H9 (cell line): ENCODE data around the gene ADORA3. TPM values are rescaled to one million over a fixed set of nuclear protein-coding genes. Genes with fewer than 3 reads are reported as not detected.

Source experiments
- DNase-seq: peaks from one replicate; pipeline ENCODE4 v3.0.0-alpha.2; 2017
- H2AFZ ChIP-seq: one replicate; pipeline ENCODE4 v1.6.1; 2013; ENCODE audit warnings: mild to moderate bottlenecking, low read length, control low read depth, moderate library complexity
- H2AK5ac ChIP-seq: 2 replicates; pipeline ENCODE4 v1.6.1; 2013; ENCODE audit warnings: low read length, control low read depth, mixed read lengths; ENCODE audit not compliant: insufficient read length
- H2BK120ac ChIP-seq: one replicate; pipeline ENCODE4 v1.6.1; 2013; ENCODE audit warnings: low read depth, mild to moderate bottlenecking, low read length, control low read depth, inconsistent platforms; ENCODE audit not compliant: poor library complexity, severe bottlenecking
- H2BK12ac ChIP-seq: 2 replicates; pipeline ENCODE4 v1.6.1; 2013; ENCODE audit warnings: low read length, control low read depth, mixed read lengths, low read depth; ENCODE audit not compliant: insufficient read length
- H2BK15ac ChIP-seq: 2 replicates; pipeline ENCODE4 v1.6.1; 2013; ENCODE audit warnings: low read depth, low read length, control low read depth
- H2BK20ac ChIP-seq: one replicate; pipeline ENCODE4 v1.6.1; 2013; ENCODE audit warnings: low read depth, mild to moderate bottlenecking, low read length, control low read depth, inconsistent platforms; ENCODE audit not compliant: poor library complexity, severe bottlenecking
- H2BK5ac ChIP-seq: 2 replicates; pipeline ENCODE4 v1.6.1; 2013; ENCODE audit warnings: low read length, control low read depth, mixed read lengths; ENCODE audit not compliant: insufficient read length
- H3K14ac ChIP-seq: 2 replicates; pipeline ENCODE4 v1.6.1; 2013; ENCODE audit warnings: low read length, control low read depth; ENCODE audit not compliant: insufficient read depth
- H3K18ac ChIP-seq: 2 replicates; pipeline ENCODE4 v1.6.1; 2013; ENCODE audit warnings: low read depth, mild to moderate bottlenecking, mixed read lengths, low read length, control low read depth; ENCODE audit not compliant: insufficient read length
- H3K23ac ChIP-seq: 2 replicates; pipeline ENCODE4 v1.6.1; 2013; ENCODE audit warnings: low read length, control low read depth, mixed read lengths, low read depth; ENCODE audit not compliant: insufficient read length
- H3K23me2 ChIP-seq: 2 replicates; pipeline ENCODE4 v1.6.1; 2013; ENCODE audit warnings: low read depth, mild to moderate bottlenecking, mixed read lengths, low read length, control low read depth; ENCODE audit not compliant: insufficient read length, poor library complexity, severe bottlenecking
- H3K27ac ChIP-seq: 2 replicates; pipeline ENCODE4 v1.5.1; 2013; ENCODE audit warnings: low read length, control low read depth, mixed read lengths, low read depth; ENCODE audit not compliant: insufficient read length
- H3K27me3 ChIP-seq: 2 replicates; pipeline ENCODE4 v1.6.1; 2013; ENCODE audit warnings: low read length, control low read depth, inconsistent platforms; ENCODE audit not compliant: insufficient read depth
- H3K4ac ChIP-seq: 2 replicates; pipeline ENCODE4 v1.6.1; 2013; ENCODE audit warnings: low read depth, mild to moderate bottlenecking, control low read depth, inconsistent platforms, low read length, moderate library complexity
- H3K4me1 ChIP-seq: 2 replicates; pipeline ENCODE4 v1.6.1; 2013; ENCODE audit warnings: low read length, control low read depth, inconsistent platforms; ENCODE audit not compliant: insufficient read depth
- H3K4me2 ChIP-seq: 2 replicates; pipeline ENCODE4 v1.6.1; 2013; ENCODE audit warnings: low read length, control low read depth, mixed read lengths; ENCODE audit not compliant: insufficient read length, insufficient read depth
- H3K56ac ChIP-seq: 2 replicates; pipeline ENCODE4 v1.6.1; 2013; ENCODE audit warnings: low read depth, mild to moderate bottlenecking, mixed read lengths, low read length, control low read depth; ENCODE audit not compliant: insufficient read length
- H3K79me1 ChIP-seq: 2 replicates; pipeline ENCODE4 v1.6.1; 2013; ENCODE audit warnings: low read depth, mild to moderate bottlenecking, moderate library complexity, low read length, control low read depth, inconsistent platforms; ENCODE audit not compliant: insufficient read depth, poor library complexity, severe bottlenecking
- H3K79me2 ChIP-seq: 2 replicates; pipeline ENCODE4 v1.6.1; 2013; ENCODE audit warnings: low read length, control low read depth, inconsistent platforms; ENCODE audit not compliant: insufficient read depth
- H3K9ac ChIP-seq: 2 replicates; pipeline ENCODE4 v1.6.1; 2013; ENCODE audit warnings: low read length, control low read depth, mixed read lengths; ENCODE audit not compliant: insufficient read length; ENCODE audit errors: extremely low read depth
- H3K9me3 ChIP-seq: one replicate; pipeline ENCODE4 v1.6.1; 2013; ENCODE audit warnings: low read depth, low read length, inconsistent platforms; ENCODE audit not compliant: control insufficient read depth
- H3T11ph ChIP-seq: one replicate; pipeline ENCODE4 v1.6.1; 2013; ENCODE audit warnings: mild to moderate bottlenecking, low read length, control low read depth, inconsistent platforms
- H4K20me1 ChIP-seq: one replicate; pipeline ENCODE4 v1.6.1; 2013; ENCODE audit not compliant: control insufficient read depth, insufficient read length, insufficient read depth
- H4K5ac ChIP-seq: 2 replicates; pipeline ENCODE4 v1.6.1; 2013; ENCODE audit warnings: low read depth, mild to moderate bottlenecking, mixed read lengths, low read length, control low read depth; ENCODE audit not compliant: insufficient read length
- H4K8ac ChIP-seq: replicated peaks from 2 replicates; pipeline ENCODE4 v1.6.1; 2013; ENCODE audit warnings: low read length, control low read depth, mixed read lengths, low read depth; ENCODE audit not compliant: insufficient read length
- H4K91ac ChIP-seq: 2 replicates; pipeline ENCODE4 v1.6.1; 2013; ENCODE audit warnings: low read depth, mild to moderate bottlenecking, moderate library complexity, mixed read lengths, low read length, control low read depth; ENCODE audit not compliant: insufficient read length
- H3K27ac Mint-ChIP-seq, 3 experiments: 2 replicates in 2 of 3; 3 replicates in 1 of 3; pipeline ENCODE4 v1.8.0; 2020 to 2021; ENCODE audit warnings: mixed read lengths in 3 of 3, mild to moderate bottlenecking in 1 of 3, moderate library complexity in 1 of 3
- H3K27me3 Mint-ChIP-seq: 2 replicates; pipeline ENCODE4 v1.8.0; 2021; ENCODE audit warnings: low read depth, mild to moderate bottlenecking, moderate library complexity, mixed read lengths
- H3K36me3 Mint-ChIP-seq, 3 experiments: 2 replicates in 2 of 3; 3 replicates in 1 of 3; pipeline ENCODE4 v1.8.0; 2020 to 2021; ENCODE audit warnings: low read depth in 3 of 3, mixed read lengths in 3 of 3; ENCODE audit not compliant: insufficient read depth in 1 of 3
- H3K4me1 Mint-ChIP-seq, 2 experiments: 2 replicates each; pipeline ENCODE4 v1.8.0; 2020; ENCODE audit warnings: mixed read lengths in 2 of 2
- H3K4me3 Mint-ChIP-seq, 2 experiments: 2 replicates in 1 of 2; 3 replicates in 1 of 2; pipeline ENCODE4 v1.8.0; 2020 to 2021; ENCODE audit warnings: mild to moderate bottlenecking in 2 of 2, mixed read lengths in 2 of 2, moderate library complexity in 1 of 2
- H3K9me3 Mint-ChIP-seq, 2 experiments: 2 replicates in 1 of 2; 3 replicates in 1 of 2; pipeline ENCODE4 v1.8.0; 2020; ENCODE audit warnings: mild to moderate bottlenecking in 2 of 2, mixed read lengths in 2 of 2, moderate library complexity in 1 of 2
- CTCF ChIP-seq: fragments of 200-600 bp; sonication (generic); conservative IDR thresholded peaks from 3 replicates; pipeline ENCODE4 v1.8.0; 2021; ENCODE audit warnings: antibody characterized with exemption, mild to moderate bottlenecking
- WGBS: extraction: QIAGEN DNeasy Blood & Tissue Kit; methylation state at CpG from one replicate; pipeline ENCODE4 v1.1.7; 2013; ENCODE audit warnings: missing lambda C conversion rate, low lambda C conversion rate, mixed read lengths; ENCODE audit not compliant: insufficient read length; ENCODE audit errors: extremely low coverage; 5-methylcytosine and 5-hydroxymethylcytosine counted together
- total RNA-seq: library from RNA; stranded (reverse); gene quantifications from 2 replicates; pipeline ENCODE4 v1.2.1, GENCODE V29; 2021

The ADORA3 gene
- total RNA-seq, 1 experiment from 2014 or later = not detected

GRCh38 chr1:111520053-111520452 is 16.6 kb upstream of the ADORA3 start:
- Mint-ChIP-seq H3K27ac (no peak overlapping the region), H3K4me3 (no peak overlapping the region), H3K36me3 (peaks cover 0 to 7% (median 2%) of the 10 kb centered on the region in 3 experiments; a peak in 4 of 7 replicates), H3K4me1 (0 out of 4 replicates have a peak, but pooled peaks cover 0 to 6% of the 10 kb centered on the region in 2 experiments), H3K9me3 (peaks cover 6 to 9% of the 10 kb centered on the region in 2 experiments; a peak in 4 of 5 replicates), H3K27me3 (peaks cover 3% of the 10 kb centered on the region)
- Histone ChIP-seq H3K9ac (no peak overlapping the region), H3K4me2 (no peak overlapping the region), H2BK120ac (no peak overlapping the region), H3K56ac (no peak overlapping the region), H3K79me1 (no peaks in the 10 kb centered on the region), H2BK20ac (no peak overlapping the region), H2BK15ac (no peak overlapping the region), H3K14ac (no peak overlapping the region), H3K9me3 (no peaks in the 10 kb centered on the region), H2AFZ (no peak overlapping the region), H4K20me1 (no peaks in the 10 kb centered on the region), H2BK5ac (no peak overlapping the region), H3K4me1 (no peaks in the 10 kb centered on the region), H4K91ac (no peak overlapping the region), H3K27ac (no peak overlapping the region), H3K79me2 (no peaks in the 10 kb centered on the region), H3K23me2 (no peaks in the 10 kb centered on the region), H2AK5ac (no peak overlapping the region), H4K8ac (no peak overlapping the region), H3K27me3 (no peaks in the 10 kb centered on the region), H3K23ac (no peak overlapping the region), H2BK12ac (no peak overlapping the region), H3K18ac (no peak overlapping the region), H3T11ph (no peak overlapping the region), H4K5ac (no peak overlapping the region), H3K4ac (no peak overlapping the region)
- no CpG with 5 or more reads among the region's 3 CpGs for WGBS
- TF ChIP-seq CTCF = no peak
- DNase-seq = no peak
